LNCaP clone FGC (cell line): ENCODE data around the gene MARK3.
A peak's percentile ranks its signal among the peaks of the same experiment; 100 is the strongest.

Experiments used
- DNase-seq: peaks from one replicate; pipeline ENCODE4 v3.0.0-alpha.2; 2011; ENCODE audit warnings: low read depth
- H3K4me3 ChIP-seq: 2 replicates; pipeline ENCODE4 v1.5.1; 2011; ENCODE audit warnings: mild to moderate bottlenecking, low read depth, low read length, control low read depth
- TF ChIP-seq, protein P1 (sequence below): IDR thresholded peaks from 2 replicates; pipeline ENCODE4 v1.5.1; 2012; ENCODE audit warnings: mild to moderate bottlenecking; ENCODE audit not compliant: control insufficient read depth, insufficient read depth; ENCODE audit errors: extremely low read depth

The MARK3 gene

GRCh38 chr14:103386713-103387329, 1.6 kb downstream of the MARK3 start:
- no peak for DNase-seq
- H3K4me3 ChIP-seq = peak overlapping the region; percentile 99
- TF ChIP-seq, protein P1, sequence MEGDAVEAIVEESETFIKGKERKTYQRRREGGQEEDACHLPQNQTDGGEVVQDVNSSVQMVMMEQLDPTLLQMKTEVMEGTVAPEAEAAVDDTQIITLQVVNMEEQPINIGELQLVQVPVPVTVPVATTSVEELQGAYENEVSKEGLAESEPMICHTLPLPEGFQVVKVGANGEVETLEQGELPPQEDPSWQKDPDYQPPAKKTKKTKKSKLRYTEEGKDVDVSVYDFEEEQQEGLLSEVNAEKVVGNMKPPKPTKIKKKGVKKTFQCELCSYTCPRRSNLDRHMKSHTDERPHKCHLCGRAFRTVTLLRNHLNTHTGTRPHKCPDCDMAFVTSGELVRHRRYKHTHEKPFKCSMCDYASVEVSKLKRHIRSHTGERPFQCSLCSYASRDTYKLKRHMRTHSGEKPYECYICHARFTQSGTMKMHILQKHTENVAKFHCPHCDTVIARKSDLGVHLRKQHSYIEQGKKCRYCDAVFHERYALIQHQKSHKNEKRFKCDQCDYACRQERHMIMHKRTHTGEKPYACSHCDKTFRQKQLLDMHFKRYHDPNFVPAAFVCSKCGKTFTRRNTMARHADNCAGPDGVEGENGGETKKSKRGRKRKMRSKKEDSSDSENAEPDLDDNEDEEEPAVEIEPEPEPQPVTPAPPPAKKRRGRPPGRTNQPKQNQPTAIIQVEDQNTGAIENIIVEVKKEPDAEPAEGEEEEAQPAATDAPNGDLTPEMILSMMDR = no peak

GRCh38 chr14:103388664-103389063, 3.4 kb downstream of the MARK3 start:
- TF ChIP-seq, protein P1 = no peak
- no peak overlapping the region for H3K4me3 ChIP-seq
- no peak for DNase-seq

GRCh38 chr14:103390605-103391004, 5.4 kb downstream of the MARK3 start:
- H3K4me3 ChIP-seq = no peak overlapping the region
- TF ChIP-seq, protein P1 = no peak
- DNase-seq = no peak

GRCh38 chr14:103391048-103391447, 5.8 kb downstream of the MARK3 start:
- H3K4me3 ChIP-seq = no peak overlapping the region
- DNase-seq = no peak
- TF ChIP-seq, protein P1 = peak; percentile 41

- DNase-seq = no peak
- TF ChIP-seq, protein P1 = no peak
- H3K4me3 ChIP-seq = no peak overlapping the region
Measured at GRCh38 chr14:103392106-103392505, 6.9 kb downstream of the MARK3 start.

DNA sequence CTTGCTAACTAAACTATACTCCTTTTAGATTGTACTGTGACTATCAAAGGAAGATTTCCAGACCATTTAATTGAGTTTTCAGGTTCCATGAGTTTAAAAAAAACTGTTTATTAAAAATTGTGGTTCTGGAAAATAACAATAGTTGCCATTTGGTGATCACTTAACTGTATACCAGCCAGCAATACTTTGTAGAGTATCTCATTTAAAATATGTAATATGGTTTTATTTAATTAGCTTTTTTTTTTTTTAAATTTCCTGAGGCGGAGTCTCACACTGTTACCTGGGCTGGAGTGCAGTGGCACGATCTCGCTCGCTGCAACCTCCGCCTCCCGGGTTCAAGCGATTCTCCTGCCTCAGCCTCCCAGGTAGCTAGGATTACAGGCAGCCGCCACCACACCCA, 7.4 kb downstream of the MARK3 start:
- H3K4me3 ChIP-seq = no peak overlapping the region
- no peak for DNase-seq
- TF ChIP-seq, protein P1 = no peak

DNA sequence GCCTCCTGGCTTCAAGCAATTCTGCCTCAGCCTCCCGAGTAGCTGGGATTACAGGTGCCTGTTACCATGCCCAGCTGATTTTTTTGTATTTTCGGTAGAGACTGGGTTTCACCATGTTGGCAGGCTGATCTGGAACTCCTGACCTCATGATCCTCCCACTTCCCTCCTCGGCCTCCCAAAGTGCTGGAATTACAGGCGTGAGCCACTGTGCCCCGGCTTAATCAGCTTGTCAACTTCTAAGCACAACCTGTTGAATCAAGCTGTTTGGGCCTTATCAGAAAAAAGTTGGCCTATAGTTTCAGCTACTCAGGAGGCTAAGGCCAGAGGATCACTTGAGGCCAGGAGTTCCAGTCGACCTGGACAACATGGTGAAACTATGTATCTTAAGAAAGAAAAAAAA, 7.9 kb downstream of the MARK3 start:
- DNase-seq = no peak
- H3K4me3 ChIP-seq = no peak overlapping the region
- TF ChIP-seq, protein P1 = no peak
